GM18511 (cell line): ENCODE measurements around the gene TRIM8.

Experiments
- ATAC-seq: cut with Tn5 transposase; IDR thresholded peaks from one replicate; pipeline ENCODE4 v1.9.1; 2021; ENCODE audit warnings: mild to moderate bottlenecking, moderate library complexity; ENCODE audit not compliant: unreplicated experiment

The TRIM8 gene

DNA sequence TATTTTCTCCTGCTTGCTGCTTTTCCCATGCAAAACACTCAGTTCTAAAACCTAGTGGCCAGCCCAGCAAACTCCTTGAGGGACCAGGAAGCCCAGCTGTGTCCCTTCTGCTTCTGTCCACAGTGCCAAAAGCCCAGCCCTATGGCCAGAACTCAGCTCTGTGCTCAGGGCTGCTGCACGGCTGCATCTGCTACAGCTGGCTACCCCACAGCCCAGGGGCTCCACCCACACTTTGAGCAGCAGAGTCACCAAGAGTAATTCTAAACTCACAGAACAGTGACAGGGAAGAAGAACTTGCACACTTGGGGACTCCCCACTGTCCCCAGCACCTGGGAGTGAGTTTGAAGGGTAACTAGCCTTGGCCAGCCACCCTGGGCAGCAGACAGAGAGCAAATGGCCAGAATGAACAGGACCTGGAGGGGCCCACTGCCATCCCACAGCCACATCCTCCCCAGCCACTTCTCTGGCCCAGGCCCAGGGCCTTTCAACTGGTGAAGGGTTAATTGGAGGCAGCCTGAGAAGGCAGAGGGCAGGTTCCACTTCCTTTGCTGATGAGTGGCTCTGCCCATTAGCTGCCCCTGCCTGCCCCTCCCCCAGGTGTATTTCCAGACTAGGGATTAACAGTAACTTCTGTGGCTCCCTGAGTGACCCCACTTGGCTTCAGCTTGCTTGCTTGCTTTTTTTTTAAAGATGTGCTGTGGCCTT, 28.1 kb upstream of the TRIM8 start:
- peak; percentile 75 for ATAC-seq

DNA sequence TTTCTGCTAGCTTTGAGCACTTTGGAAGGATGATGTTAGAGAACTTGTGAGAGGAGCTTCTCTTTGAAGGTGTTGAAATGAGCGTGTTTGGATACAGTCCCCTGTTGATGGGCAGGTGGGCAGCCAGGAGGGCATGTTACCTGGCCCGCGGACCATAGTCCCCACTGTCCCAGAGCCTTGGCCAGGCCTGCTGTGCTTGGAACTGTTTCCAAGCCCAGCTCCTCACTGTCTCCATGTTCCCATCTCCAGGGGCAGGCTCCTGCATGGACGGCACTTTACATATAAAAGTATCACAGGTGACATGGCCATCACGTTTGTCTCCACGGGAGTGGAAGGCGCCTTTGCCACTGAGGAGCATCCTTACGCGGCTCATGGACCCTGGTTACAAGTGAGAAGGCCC, 27.2 kb upstream of the TRIM8 start:
- ATAC-seq = no peak

DNA sequence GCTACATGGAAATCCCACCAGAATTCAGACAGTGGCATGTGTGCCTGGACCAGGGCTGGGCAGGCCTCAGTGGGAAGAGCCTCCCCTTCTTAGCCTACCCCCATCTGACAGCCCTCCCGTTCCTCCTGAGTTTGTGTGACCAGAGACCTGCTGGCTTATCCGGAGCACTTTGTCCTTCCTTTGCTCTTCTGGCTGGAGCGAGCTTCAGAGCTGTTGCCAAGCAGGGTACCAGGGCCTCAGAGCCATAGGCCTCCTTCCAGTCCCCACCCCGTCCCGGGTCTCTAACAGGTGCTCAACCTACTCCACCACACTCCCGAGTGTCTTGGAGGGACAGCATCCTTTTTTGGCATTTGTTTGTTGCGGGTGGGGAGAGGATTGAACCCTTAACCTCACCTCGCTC, 26.5 kb upstream of the TRIM8 start:
- ATAC-seq = no peak

DNA sequence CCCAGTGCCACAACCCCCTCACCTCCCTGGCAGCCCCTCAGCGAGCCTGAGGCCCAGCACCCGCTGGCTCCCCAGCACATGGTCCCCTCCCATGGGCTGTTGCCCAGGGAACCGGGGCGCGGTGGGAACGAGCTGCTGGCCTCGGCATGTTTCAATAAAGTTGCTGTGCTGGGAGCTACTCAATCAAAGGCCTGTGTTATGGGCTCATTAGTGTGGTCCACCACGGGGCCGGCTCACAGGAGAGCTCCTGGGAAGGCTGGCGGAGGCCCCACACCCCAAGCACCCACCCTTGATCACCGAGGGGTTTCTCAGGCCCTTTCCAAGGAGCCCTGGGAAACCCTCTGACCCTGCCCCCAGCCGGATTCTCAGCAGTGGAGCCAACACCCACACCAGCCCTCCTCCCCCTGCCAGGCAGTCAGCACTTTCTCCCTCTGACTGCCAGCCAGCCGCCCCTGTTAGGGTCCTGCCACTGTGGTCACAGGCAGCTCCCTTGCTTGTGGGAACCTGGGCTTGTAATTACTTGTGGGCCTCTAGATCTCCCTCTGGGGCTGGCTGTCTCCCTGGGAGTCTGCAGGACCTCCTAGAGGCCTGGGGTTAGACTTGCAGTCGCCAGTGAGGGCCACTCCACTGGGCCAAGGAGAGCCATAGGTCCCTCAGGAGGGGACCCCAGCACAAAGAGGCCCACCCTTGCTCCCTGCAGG, 24.8 kb upstream of the TRIM8 start:
- no peak for ATAC-seq

DNA sequence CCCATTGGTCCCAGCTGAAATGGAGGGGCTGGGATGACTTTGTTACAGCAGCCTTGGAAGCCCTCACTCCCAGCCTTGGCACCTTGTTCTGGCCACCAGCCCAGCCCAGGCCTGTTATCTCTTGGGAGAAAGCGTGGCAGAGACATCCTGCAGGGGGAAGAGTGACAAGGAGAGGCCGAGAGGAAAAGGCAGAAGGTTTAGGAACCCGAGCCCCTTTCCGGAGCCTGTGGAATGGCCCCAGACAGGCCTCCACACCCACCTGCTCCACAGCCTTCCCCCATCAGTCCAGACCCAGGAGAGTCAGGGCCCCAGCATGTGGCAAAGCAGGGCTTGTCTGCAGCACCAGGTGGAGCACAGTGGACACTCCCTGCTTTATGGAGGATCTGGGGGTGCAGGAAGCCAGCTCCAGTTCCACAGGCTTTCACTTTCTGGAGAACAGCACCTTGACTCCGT, 24.1 kb upstream of the TRIM8 start:
- no peak for ATAC-seq

DNA sequence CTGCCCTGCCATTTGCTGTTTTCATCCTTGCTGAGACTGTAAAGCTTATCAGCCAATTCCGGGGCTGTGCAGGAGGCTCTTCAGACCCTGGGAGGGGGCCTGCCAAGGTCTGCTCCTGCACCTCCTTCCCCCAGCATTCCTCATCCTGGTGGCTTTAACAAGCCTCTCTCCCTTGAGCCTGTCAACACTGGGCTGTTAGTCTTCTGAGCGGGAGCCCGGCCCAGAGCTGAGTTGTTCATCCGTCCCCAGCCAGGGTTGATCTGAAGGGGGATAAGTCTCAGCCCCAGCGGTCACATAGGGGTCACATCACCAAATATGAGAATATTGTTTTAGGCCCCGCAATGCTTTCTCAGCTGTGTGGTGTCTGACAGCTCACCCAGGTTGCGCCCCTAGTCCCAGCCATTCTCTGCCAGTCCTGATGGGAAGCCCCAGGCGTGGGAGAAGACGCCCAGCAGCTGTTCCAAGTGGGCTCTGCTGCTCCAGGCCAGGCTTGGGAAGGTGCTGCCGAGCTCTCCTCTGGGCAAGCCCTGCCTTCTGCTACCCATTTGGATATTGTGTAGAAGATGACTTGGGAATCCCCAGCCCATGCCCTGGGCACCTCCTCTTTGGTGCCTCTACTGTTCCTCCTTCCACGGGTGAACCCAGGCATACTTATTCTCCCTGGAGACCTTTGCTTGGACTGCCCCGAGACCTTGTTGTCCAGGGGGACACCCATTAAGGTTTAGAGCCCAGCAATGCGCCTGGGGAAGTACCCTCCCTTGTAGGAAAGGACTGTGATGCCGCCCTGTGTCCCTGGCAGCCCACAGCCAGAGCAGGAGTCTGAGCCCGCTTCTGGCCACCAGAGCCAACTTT, 23.5 kb upstream of the TRIM8 start:
- no peak for ATAC-seq

DNA sequence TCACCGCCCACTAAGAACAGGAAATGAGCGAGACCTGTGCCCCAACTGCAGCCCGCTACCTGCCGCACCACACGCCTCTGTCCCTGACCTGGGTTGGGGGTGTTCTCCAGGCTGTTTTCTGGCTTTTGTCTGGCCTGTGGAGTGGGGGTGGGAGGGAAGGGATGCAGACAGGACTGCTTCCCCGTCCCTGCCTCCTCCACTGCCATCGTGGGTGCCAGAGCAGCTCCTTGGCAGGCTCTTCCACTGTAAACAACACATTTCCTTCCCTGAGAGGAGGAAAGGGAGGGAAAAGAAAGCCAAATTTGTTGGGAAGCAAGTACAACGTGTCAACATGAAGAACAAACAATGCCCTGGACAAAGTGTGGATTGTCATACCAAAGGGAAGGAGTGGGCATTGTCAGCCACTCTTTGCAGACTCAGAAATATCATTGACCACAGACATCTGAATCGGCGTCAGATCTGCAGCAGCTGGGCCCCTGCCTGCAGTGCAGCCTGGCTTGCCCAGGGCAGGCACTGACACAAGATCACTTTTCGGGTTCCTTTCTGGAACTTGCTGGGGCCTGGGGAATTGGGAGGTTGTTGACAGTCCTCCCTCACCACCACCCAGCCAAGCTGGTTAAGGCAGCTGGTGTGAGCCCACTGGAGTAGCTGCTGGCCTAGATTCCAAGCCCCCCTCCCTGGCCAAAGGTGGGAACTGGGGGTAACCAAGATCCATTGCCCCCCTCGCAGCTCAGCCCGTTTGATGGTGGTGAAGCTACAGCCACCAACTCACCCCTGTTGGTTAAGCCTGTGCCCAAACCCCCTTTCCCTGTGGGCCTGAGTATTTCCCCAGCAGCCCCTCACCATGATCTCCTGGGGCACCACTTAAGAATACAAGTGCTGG, 22.6 kb upstream of the TRIM8 start:
- no peak for ATAC-seq

DNA sequence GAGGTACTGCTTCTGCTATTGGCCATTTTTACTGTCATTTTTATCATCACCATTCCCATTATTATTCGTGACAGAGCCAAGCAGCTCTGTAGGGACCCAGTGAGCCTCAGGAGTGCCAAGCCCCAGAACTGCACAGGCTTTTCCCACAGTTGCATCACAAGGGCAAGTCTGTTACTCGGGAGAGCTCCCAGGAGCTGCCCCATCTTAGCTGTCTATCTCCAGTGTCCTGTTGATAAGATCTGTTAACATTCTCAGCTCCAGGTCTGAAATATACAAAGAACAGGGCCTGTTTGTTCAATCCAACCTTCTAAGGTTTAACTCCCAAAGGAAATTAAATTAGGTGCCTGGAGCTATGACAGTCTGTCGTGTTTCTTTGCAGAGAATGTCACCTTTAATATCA, 20.2 kb upstream of the TRIM8 start:
- ATAC-seq = no peak

DNA sequence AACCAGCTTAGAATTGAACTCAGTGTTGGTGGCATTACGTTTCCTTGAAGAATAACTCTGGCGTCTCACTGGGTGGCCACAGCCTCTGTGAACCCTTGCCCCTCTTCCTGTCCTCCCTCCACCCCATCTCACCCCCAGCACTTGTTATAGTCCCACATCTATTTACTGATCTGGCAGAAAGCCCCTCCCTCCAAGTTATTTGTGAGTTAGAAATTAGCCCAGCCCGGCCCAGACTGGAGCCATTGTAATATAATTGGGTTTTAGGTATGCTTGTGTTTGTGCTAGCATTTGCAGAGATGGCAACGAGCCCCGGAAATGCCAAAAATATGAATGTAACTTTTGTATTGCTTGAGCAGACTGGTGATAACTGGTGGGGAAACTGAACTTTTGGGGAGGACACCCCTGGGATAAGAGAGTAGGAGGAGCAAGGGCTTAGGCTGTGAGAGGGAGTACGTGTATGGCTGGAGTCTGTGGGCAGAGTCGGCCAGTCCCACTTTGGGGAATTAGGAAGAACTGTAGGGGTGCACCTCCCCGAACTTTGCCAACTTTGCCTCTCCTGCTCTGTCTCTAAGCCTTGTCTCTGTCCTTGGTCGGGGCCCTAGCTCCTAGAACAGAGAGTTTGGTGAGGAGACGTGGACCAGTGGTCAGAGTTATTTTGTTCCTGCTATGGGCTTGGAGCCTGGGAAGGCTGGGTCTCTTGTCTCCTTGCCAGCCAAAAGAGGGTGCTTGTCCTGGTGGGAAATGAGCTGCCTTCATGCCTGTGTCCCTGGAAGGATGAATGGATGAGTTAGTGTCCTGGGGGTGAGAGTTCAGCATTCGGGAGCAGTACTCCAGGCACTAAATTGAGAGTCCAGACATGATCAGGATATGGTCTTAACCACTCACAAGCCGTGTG, 19.3 kb upstream of the TRIM8 start:
- ATAC-seq = no peak

DNA sequence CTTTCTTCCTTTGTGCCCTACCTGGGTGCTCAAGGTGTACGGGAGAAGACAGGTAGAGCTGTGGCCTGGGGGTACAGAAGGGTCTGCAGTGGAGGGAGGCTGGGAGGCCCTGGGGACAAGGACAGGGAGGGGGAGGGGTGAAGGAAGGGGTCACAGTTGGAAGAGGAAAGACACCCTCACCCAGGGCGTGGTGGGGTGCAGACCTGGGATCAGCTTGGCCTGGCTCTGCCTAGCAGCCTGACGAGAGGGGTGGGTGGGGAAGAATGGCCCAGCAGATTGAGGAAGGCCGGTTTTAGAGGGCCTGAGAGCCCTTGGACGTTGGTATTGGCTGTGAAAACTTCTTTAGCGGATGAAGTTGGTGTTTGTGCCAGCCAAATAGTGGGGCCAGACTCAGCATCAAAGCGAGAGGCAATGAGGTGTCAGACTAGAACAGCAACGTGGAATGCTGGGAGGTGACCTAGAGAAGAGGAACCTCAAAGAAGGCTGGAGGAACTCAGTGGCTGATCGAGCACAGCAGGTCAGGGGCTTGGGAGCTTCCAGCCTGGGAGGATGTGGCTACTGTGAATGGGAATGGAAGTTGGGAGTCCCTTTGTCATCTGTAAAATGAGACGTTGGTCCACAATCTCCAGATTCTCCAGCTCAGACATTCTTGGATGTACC, 18.1 kb upstream of the TRIM8 start:
- ATAC-seq = no peak

DNA sequence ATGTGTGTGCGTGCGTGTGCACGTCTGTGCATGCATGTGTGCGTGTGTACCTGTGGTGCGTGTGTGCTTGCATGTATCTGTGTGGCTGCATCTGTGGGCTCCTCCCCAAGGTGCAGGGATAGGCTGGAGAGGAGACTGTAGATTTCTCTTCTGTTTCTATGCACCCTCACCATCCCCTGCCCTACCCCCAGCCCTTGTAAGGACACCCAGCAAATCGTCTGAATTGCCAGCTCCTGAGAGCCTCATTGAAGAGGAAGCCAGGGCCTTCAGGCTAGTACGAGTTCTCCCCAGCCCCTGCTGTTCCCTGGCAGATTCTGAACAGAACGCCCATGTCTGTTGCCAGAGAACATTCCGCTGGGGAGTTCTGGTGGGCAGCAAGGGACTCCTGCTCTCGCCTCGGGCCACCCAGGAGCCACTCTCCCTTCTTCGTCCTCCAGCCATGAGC, 17.0 kb upstream of the TRIM8 start:
- ATAC-seq = no peak

DNA sequence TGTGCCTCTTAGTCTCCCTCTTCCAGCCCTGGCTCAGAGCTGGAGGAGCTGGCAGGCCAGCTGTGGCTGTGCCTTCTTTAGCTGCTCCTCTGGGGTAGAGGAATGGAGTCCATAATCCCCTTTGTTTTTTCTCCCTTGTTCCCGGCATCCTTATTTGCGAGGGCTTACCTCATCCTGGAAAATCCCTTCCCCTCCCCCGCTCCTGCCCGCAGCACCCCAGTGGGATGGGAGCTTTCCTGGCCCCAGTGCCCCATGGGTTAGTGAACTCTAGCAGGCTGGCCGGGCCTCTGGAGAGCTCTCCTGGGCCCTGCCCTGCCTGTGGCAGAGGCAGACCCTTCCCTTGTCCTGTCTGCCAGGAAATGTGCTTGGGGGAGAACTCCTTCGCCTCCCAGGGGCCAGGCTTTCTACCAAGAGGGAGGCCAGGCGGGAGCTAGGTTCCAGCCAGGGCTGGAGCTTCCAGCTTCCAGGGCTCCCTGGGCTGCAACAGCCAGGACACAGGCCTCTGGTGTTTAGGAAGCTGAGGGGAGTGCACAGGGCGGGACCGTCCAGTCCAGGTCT, 16.5 kb upstream of the TRIM8 start:
- no peak for ATAC-seq

DNA sequence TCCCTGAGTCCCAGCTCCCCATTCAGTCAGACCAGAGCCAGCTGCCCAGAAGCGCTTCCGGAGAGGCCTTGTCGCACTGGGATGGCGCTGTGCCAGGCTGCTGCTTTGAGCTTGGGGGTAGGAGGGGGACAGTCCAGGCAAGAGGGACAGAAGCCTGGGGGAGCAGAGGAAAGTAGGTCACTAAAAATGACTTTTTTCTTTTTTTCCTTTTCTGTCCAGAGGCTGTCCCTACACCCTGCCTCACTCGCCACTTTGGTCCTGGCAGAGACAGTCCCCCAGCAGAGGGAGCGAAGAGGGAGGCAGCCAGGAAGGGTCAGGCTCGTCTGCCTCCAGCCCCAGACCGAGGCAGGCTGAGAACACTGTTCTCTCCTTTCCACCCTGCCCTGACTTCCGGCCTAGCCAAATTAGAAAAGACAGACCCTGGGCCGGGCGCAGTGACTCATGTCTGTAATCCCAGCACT, 15.8 kb upstream of the TRIM8 start:
- ATAC-seq = no peak

DNA sequence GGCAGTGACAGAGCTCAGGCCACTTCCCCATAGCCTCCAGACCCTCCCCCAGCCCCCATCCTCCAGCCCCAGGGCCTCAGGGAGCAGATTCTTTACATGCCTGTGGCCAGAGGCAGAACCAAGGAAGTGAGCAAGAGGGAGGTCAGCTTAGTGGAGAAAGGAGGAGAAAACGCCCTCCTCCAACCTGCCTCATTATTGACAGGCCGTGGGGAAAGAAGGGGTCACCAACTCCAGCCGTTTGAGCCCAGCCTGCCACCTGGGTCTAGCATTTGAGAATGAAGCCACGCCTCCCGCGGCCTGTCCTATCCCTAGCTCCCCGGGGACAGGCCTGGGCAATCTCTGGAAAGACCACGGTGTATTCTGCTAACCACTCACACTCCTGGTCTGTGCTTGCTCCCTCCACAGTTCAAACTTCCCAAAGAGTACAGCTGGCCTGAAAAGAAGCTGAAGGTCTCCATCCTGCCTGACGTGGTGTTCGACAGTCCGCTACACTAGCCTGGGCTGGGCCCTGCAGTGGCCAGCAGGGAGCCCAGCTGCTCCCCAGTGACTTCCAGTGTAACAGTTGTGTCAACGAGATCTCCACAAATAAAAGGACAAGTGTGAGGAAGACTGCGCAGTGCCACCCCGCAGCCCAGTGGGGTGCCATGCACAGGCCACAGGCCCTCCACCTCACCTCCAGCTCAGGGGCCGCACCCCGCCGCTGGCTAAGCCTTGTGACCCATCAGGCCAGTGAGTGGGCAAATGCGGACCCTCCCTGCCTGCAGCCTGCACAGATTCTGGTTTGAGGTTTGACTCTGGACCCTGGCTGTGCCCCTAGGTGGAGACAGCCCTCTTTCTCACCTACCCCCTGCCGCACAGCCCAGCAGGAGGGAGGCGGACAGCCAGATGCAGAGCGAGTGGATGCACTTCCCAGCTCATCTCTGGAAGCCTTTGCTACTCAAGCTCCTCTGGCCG, 14.3 kb upstream of the TRIM8 start:
- ATAC-seq = no peak

DNA sequence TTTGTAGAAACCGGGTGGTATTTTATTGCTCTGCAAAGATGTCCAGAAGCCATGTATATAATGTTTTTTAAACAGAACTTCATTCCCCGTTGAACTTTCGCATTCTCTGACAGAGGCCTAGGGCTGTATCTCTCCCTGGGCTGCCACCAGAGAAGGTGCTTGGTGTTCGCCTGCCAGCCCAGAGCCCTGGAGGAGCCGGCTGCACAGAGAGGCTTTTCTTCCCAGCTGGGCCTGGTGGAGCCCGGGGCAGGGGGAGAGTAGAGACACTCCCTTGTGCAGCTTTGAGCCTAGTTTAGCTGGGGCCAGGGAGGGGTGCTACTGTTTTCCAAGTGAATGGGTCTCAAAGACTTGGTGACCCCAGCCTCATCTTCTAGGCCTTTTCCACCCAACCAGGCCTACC, 13.6 kb upstream of the TRIM8 start:
- ATAC-seq = no peak

DNA sequence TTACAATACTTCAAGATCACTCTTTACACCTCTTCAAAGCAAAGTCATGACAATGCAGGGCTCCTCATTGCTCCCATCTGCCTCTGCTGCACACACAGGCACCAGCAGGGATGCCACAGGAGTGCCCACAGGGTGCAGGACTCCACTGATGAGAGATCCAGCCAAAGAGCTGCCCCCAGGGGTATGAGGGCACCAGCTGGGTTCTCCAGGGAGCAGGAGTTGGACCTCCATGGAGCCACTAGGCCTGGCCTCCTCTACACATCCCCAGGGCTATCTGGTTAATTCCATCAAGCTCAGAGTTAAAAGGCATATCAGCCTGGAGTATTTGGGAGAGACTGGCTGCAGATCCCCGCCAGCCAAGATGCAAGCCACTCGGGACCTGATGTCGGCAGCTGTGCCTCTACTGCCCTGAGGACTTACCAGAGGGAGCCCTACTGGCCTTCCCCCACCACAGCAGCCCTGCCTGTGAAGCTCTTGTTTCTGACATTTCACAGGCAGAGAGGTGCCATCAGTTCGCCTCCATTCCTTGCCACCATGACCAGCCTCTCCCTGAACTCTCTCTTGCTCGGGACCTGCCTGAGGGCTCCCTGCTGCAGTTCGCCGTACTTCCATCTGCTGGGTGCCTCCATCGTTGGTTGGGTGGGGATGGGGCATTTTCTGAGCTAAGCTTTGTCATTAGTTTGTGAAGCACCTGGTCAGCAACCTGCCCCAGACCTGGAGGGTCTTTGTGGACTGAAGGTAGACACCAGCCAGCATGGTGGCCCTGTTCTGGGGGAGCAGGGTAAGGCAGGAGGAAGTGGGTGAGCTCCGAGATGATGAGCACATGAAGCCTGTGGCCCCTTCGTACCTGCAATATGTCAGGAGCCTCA, 12.5 kb upstream of the TRIM8 start:
- ATAC-seq = no peak
